Hematopoietic multipotent progenitor cell treated with erythropoietin and hydrocortisone succinate and interleukin-3 and kit ligand, for 4 days (in vitro differentiated cells): ENCODE data around the gene TPD52L3.

Experiments
- DNase-seq: peaks from one replicate; pipeline ENCODE4 v3.0.0-alpha.2; 2015

Gene TPD52L3

GRCh38 chr9:6328103-6328502, at the start of gene TPD52L3:
Gene TPD52L3, plus strand, starts transcription at chr9:6328375. Its CDS starts 221 bp downstream, at chr9:6328596.
- no peak for DNase-seq

- no peak for DNase-seq
These were observed 26.3 kb upstream of the TPD52L3 start for GRCh38 chr9:6301858-6302257.

- peak; percentile 4 for DNase-seq
These were observed 25.8 kb upstream of the TPD52L3 start for GRCh38 chr9:6302417-6302816.

DNA sequence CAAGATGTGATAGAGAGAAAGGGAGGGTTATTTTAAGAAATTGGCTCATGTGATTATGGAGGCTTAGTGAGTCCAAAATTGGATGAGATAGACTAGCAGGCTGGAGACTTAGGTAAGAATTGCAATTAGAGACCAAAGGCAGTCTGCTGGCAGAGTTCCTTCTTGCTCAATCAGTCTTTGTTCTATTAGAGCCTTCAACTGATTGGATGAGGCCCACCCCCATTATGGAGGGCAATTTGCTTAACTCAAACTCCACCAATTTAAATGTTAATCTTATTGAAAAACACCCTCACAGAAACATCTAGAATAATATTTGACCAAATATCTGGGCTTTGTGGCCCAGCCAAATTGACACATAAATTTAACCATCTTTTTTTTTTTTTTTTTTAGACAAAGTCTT, 23.9 kb upstream of the TPD52L3 start:
- no peak for DNase-seq

- peak; percentile 69 for DNase-seq
These were observed 22.1 kb upstream of the TPD52L3 start for GRCh38 chr9:6305954-6306563.

DNA sequence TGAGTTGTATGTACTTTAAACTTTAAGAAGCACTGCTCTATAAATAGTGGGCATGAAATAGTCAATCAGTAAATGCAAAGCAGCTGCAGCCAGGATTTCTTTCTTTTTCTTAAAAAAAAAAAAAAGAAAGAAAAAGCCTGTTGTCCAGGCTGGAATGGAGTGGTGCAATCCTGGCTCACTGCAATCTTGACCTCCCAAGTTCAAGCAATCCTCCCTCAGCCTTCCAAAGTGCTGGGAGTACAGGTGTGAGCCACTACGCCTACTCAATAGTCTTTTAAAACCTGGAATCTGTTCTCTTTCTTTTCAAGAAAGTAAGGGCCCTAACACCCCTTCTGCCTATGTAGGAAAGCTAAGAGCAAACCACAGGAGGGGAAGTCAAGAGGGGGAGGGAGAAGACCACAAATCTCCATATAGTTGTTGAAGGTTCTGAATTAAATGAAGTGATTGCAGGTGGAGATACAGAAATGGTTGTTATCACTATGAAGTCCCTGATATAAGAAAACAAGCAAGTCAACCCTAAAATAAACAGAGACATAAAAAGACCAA, 20.6 kb upstream of the TPD52L3 start:
- DNase-seq: peak; percentile 9

- DNase-seq: no peak
These were observed 2.9 kb downstream of the TPD52L3 start for GRCh38 chr9:6330958-6331634.

GRCh38 chr9:6334305-6334704, 6.1 kb downstream of the TPD52L3 start:
- DNase-seq: no peak

- DNase-seq: no peak
These were observed 20.6 kb downstream of the TPD52L3 start for GRCh38 chr9:6348766-6349165.

DNA sequence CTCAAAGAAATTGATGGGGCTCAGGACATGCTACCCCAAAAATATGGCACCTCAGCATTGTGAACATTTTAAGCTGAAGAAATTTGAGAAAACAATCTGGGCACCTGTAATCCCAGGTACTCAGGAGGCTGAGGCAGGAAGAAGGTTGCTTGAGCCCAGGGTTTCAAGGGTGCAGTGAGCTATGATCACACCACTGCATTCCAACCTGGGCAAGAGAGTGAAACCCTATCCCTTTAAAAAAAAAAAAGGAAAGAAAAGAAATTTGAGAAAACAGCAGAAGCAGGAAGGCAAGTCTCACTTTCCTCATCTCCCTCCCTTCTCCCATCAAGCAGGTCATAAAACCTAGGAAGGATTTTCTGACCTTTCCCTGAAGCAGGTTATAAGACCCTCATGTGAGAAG, 23.6 kb downstream of the TPD52L3 start:
- DNase-seq: no peak

DNA sequence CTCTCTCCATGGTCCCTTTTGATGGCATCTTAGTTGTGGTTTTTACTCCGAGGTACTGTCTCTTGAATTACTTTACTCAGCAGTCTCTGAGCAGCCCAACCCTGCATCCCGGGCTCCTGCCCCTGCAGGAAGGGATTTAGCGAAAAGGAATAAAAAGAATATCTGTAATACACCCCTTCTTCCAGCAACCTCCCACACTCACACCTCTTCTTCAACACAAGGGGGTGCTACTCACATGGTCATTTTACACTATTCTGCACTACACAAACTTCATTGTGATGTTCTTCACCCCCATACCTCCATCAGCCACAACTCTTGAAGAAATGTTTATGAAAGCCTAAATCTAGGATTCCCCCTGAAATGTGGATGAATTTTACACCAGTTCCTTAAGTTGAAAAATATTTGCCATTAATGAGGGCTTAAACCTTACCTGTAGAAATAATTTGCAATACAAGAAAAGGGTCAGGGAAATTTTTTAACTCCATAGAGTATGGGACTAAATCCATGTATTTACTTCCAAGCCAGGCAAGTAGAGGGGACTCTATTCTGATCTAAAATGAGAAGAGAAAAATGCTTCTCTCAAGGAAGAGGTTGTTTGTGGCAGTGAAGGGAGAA, 26.0 kb downstream of the TPD52L3 start:
- peak; percentile 85 for DNase-seq

- DNase-seq: no peak
These were observed 27.6 kb downstream of the TPD52L3 start for GRCh38 chr9:6355728-6356127.

DNA sequence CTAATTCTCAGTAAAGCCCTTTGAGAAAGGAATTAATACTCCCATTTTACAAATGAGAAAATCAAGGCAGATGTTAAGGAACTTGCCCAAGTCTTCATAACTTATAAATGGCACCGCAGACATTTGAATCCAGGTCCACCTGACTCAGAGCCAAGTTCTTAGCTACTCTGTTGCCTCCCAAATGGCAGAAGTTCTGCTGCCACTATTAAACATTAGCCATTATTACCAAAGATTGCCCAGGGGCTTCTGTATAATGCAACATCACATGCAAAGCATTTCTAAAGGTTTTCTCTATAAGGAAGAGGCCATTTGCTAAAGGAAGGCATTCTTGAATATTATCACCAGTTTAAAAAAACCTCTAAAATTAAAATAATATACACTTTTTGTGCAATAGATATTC, 28.3 kb downstream of the TPD52L3 start:
- no peak for DNase-seq

DNA sequence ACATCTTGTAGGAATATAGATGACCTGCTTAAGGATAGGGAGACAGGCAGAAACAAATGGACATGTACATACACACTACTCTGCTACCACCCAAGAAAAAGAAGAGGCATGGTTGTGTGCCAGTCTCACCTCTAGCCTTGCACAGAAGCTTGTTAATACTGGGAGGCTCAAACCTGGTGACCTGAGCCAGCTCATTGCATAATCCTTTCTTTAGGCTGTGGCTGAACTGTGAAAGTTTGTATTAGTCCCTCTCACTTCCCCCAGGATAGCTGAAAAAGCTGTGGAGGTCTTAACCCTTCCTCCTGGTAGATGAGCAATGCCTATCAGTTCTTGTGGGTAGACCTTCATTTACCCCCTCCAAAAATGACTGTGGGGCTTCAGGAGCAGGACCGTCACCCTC, 28.7 kb downstream of the TPD52L3 start:
- no peak for DNase-seq

GRCh38 chr9:6367128-6367890, 39.1 kb downstream of the TPD52L3 start:
- no peak for DNase-seq

- DNase-seq: no peak
These were observed 40.7 kb downstream of the TPD52L3 start for GRCh38 chr9:6368831-6369230.
